HepG2 (cell line): ENCODE results near the gene SNRNP25. TPM values are rescaled to one million over a fixed set of nuclear protein-coding genes. Genes with fewer than 3 reads are reported as not detected.

ENCODE experiments used
- AFF4 ChIP-seq: sonication (generic); formaldehyde crosslinking; IDR thresholded peaks from 2 replicates; pipeline ENCODE4 v1.4.0; 2020; ENCODE audit warnings: missing genetic modification reagents
- CERS6 ChIP-seq: sonication (generic); formaldehyde crosslinking; IDR thresholded peaks from 2 replicates; pipeline ENCODE4 v1.5.0; 2020; ENCODE audit warnings: missing genetic modification reagents
- CREB1 ChIP-seq, 2 experiments: fragments of 450-650 bp in 1 of 2; IDR thresholded peaks; 2 replicates each; pipeline ENCODE4 v1.6.1; 2016 to 2017; ENCODE audit warnings: control low read depth in 1 of 2, mild to moderate bottlenecking in 1 of 2, missing compliant biosample characterization in 1 of 2, missing genetic modification characterization in 1 of 2
- ESRRA ChIP-seq: sonication (generic); formaldehyde crosslinking; IDR thresholded peaks from 2 replicates; pipeline ENCODE4 v1.5.1; 2020; ENCODE audit warnings: mild to moderate bottlenecking, low read depth, missing genetic modification reagents
- GATAD1 ChIP-seq: IDR thresholded peaks from 2 replicates; pipeline ENCODE4 v1.6.1; 2016; ENCODE audit warnings: missing genetic modification reagents, missing compliant biosample characterization
- MYC ChIP-seq: sonication (generic); formaldehyde crosslinking; IDR thresholded peaks from 2 replicates; pipeline ENCODE4 v1.9.0; 2021; ENCODE audit warnings: missing genetic modification reagents, borderline replicate concordance
- NCOR1 ChIP-seq: fragments of 200-600 bp; sonication (generic); IDR thresholded peaks from 2 replicates; pipeline ENCODE4 v1.7.0; 2017; ENCODE audit warnings: antibody characterized with exemption, low read length, borderline replicate concordance
- NFYC ChIP-seq: IDR thresholded peaks from 2 replicates; pipeline ENCODE4 v1.6.1; 2016; ENCODE audit warnings: missing genetic modification reagents, missing compliant biosample characterization
- PAWR ChIP-seq: sonication (generic); formaldehyde crosslinking; IDR thresholded peaks from 2 replicates; pipeline ENCODE4 v1.4.0; 2020; ENCODE audit warnings: missing genetic modification reagents, mild to moderate bottlenecking, borderline replicate concordance
- RFX5 ChIP-seq: IDR thresholded peaks from 2 replicates; pipeline ENCODE4 v1.6.1; 2011; ENCODE audit warnings: low read depth, low read length, improper control_type of control experiment
- SRSF4 ChIP-seq: fragments of 200-400 bp; formaldehyde crosslinking; IDR thresholded peaks from one replicate; pipeline ENCODE4 v1.6.1; 2018; ENCODE audit warnings: mild to moderate bottlenecking, low read depth, low read length, moderate library complexity; ENCODE audit not compliant: poor library complexity, severe bottlenecking
- SYNCRIP ChIP-seq: fragments of 200-400 bp; formaldehyde crosslinking; IDR thresholded peaks from 2 replicates; pipeline ENCODE4 v1.6.1; 2018; ENCODE audit warnings: mild to moderate bottlenecking, low read depth, low read length; ENCODE audit not compliant: insufficient read depth
- TBX2 ChIP-seq: sonication (generic); formaldehyde crosslinking; IDR thresholded peaks from 2 replicates; pipeline ENCODE4 v1.5.0; 2020; ENCODE audit warnings: missing genetic modification reagents, mild to moderate bottlenecking, borderline replicate concordance
- TBX3 ChIP-seq: fragments of 450-650 bp; IDR thresholded peaks from 2 replicates; pipeline ENCODE4 v1.6.1; 2017; ENCODE audit warnings: antibody characterized with exemption, mild to moderate bottlenecking, inconsistent platforms, borderline replicate concordance
- ZFP1 ChIP-seq: IDR thresholded peaks from 2 replicates; pipeline ENCODE4 v1.6.1; 2016
- ZKSCAN8 ChIP-seq: IDR thresholded peaks from 2 replicates; pipeline ENCODE4 v1.6.1; 2016; ENCODE audit warnings: borderline replicate concordance, missing genetic modification reagents, missing compliant biosample characterization
- ZNF136 ChIP-seq: sonication (generic); formaldehyde crosslinking; IDR thresholded peaks from 2 replicates; pipeline ENCODE4 v1.8.1; 2022; ENCODE audit warnings: low read depth, mild to moderate bottlenecking, moderate library complexity, missing genetic modification reagents
- ZNF20 ChIP-seq: sonication (generic); formaldehyde crosslinking; IDR thresholded peaks from 2 replicates; pipeline ENCODE4 v1.4.0; 2020; ENCODE audit warnings: mild to moderate bottlenecking, moderate library complexity, missing genetic modification reagents
- ZNF550 ChIP-seq: sonication (generic); formaldehyde crosslinking; IDR thresholded peaks from 2 replicates; pipeline ENCODE4 v1.4.0; 2020; ENCODE audit warnings: mild to moderate bottlenecking, missing genetic modification reagents, borderline replicate concordance
- polyA plus RNA-seq, 8 experiments: library from polyadenylated mRNA; depleted of rRNA in 3 of 8; stranded (reverse) in 7 of 8; unstranded in 1 of 8; fragments of >200 nt; fragmentation: Illumina TruSeq in 4 of 8; extraction: Trizol in 4 of 8; gene quantifications; 2 replicates each; pipeline versions ENCODE4 v1.2.1 to v1.2.3, GENCODE V29; 2011 to 2016; ENCODE audit warnings: low read depth in 4 of 8, missing spikeins in 1 of 8, mixed read lengths in 1 of 8; ENCODE audit not compliant: insufficient read depth in 1 of 8
- total RNA-seq, 5 experiments: library from RNA; depleted of rRNA; stranded (reverse); fragments of >200 nt; fragmentation: Illumina TruSeq; extraction: Trizol; gene quantifications; 2 replicates each; pipeline ENCODE4 v1.2.3, GENCODE V29; 2016; ENCODE audit warnings: low read depth in 1 of 5
- TF ChIP-seq, protein P1 (sequence below): IDR thresholded peaks from 2 replicates; pipeline ENCODE4 v1.6.1; 2016; ENCODE audit warnings: low read depth
- TF ChIP-seq, protein P2 (sequence below): sonication (generic); formaldehyde crosslinking; IDR thresholded peaks from 2 replicates; pipeline ENCODE4 v1.4.0; 2020; ENCODE audit warnings: mild to moderate bottlenecking, low read depth, missing genetic modification reagents

The SNRNP25 gene
- total and polyA plus RNA-seq, 2 of the 13 experiments (the other 11 are each of a cell fraction or from before 2014, with no cell fraction given): 34.1 to 97.4 TPM

- TF ChIP-seq MYC (CRISPR knock-in tag): peak; percentile 68; the same call in 1 of the 2 replicates
- TF ChIP-seq AFF4 (CRISPR knock-in tag): no peak
- TF ChIP-seq, protein P1, sequence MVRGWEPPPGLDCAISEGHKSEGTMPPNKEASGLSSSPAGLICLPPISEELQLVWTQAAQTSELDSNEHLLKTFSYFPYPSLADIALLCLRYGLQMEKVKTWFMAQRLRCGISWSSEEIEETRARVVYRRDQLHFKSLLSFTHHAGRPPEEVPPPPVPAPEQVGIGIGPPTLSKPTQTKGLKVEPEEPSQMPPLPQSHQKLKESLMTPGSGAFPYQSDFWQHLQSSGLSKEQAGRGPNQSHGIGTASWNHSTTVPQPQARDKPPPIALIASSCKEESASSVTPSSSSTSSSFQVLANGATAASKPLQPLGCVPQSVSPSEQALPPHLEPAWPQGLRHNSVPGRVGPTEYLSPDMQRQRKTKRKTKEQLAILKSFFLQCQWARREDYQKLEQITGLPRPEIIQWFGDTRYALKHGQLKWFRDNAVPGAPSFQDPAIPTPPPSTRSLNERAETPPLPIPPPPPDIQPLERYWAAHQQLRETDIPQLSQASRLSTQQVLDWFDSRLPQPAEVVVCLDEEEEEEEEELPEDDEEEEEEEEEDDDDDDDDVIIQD (CRISPR knock-in tag): no peak; the same call in 1 of the 2 replicates
- TF ChIP-seq ESRRA (CRISPR knock-in tag): no peak
- TF ChIP-seq ZNF20 (CRISPR knock-in tag): no peak
- TF ChIP-seq PAWR: no peak
- TF ChIP-seq, protein P2, sequence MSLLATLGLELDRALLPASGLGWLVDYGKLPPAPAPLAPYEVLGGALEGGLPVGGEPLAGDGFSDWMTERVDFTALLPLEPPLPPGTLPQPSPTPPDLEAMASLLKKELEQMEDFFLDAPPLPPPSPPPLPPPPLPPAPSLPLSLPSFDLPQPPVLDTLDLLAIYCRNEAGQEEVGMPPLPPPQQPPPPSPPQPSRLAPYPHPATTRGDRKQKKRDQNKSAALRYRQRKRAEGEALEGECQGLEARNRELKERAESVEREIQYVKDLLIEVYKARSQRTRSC (CRISPR knock-in tag): no peak
- no peak for TF ChIP-seq ZFP1 (CRISPR knock-in tag)
- TF ChIP-seq RFX5: peak; percentile 54
- 0 out of 2 replicates have a peak, but pooled peaks have one; percentile 21 for TF ChIP-seq ZNF550
- peak; percentile 70 for TF ChIP-seq CREB1 (IDR thresholded peaks at IDR 0.05)
- no peak; the same call in 1 of the 2 replicates for TF ChIP-seq CREB1 (CRISPR knock-in tag; IDR thresholded peaks at IDR 0.05)
- peak; percentile 97 for TF ChIP-seq NFYC (CRISPR knock-in tag)
- no peak for TF ChIP-seq SYNCRIP
- TF ChIP-seq ZKSCAN8 (CRISPR knock-in tag): no peak; the same call in 1 of the 2 replicates
- no peak for TF ChIP-seq NCOR1
- no peak for TF ChIP-seq SRSF4
- no peak for TF ChIP-seq CERS6 (CRISPR knock-in tag)
- peak; percentile 66 for TF ChIP-seq GATAD1 (CRISPR knock-in tag)
- peak; percentile 89 for TF ChIP-seq TBX2 (CRISPR knock-in tag)
- TF ChIP-seq TBX3: no peak
- no peak for TF ChIP-seq ZNF136
Observed at GRCh38 chr16:53346-54236, at the start of gene SNRNP25, which contains the start of gene POLR3K (continued).
